Transverse colon (tissue), 4 donors: Measurements from ENCODE around the gene VEPH1. TPM values are rescaled to one million over a fixed set of nuclear protein-coding genes. Genes with fewer than 3 reads are reported as not detected.

Source experiments
- DNase-seq: peaks from one replicate; pipeline ENCODE4 v3.0.0-alpha.2; 2019
- H3K27ac ChIP-seq, 4 donors: fragments of 200-600 bp; sonication (generic); 2 replicates each; pipeline ENCODE4 v1.5.1; 2016 to 2018; ENCODE audit warnings: inconsistent platforms in 4 of 4
- H3K27me3 ChIP-seq: fragments of 200-600 bp; sonication (generic); 2 replicates; pipeline ENCODE4 v1.5.1; 2017; ENCODE audit warnings: inconsistent platforms
- H3K36me3 ChIP-seq, 4 donors: fragments of 200-600 bp; sonication (generic); 2 replicates each; pipeline ENCODE4 v1.5.1; 2017 to 2019; ENCODE audit warnings: inconsistent platforms in 4 of 4
- H3K4me1 ChIP-seq, 4 donors: fragments of 200-600 bp; sonication (generic); 2 replicates each; pipeline ENCODE4 v1.5.1; 2017 to 2020; ENCODE audit warnings: inconsistent platforms in 4 of 4
- H3K4me3 ChIP-seq, 4 donors: fragments of 200-600 bp; sonication (generic); 1 replicate in 1 of 4; 2 replicates in 3 of 4; pipeline versions ENCODE4 v1.5.1 to v1.6.1; 2017 to 2019; ENCODE audit warnings: inconsistent platforms in 4 of 4
- H3K9me3 ChIP-seq, 2 donors: fragments of 200-600 bp; sonication (generic); 2 replicates each; pipeline ENCODE4 v1.5.1; 2017 to 2019; ENCODE audit warnings: inconsistent platforms in 2 of 2
- EP300 ChIP-seq: sonication (generic); formaldehyde crosslinking; IDR thresholded peaks from one replicate; pipeline ENCODE4 v1.6.1; 2017; ENCODE audit warnings: antibody characterized with exemption, low read depth
- POLR2A ChIP-seq: fragments of 450-650 bp; IDR thresholded peaks from one replicate; pipeline ENCODE4 v1.6.1; 2016; ENCODE audit warnings: antibody characterized with exemption, mild to moderate bottlenecking, moderate library complexity
- POLR2AphosphoS5 ChIP-seq, 3 donors: sonication (generic); formaldehyde crosslinking; IDR thresholded peaks; one replicate each; pipeline ENCODE4 v1.6.1; 2016; ENCODE audit warnings: antibody characterized with exemption in 3 of 3
- WGBS, 2 donors: methylation state at CpG; one replicate each; pipeline ENCODE4 v1.1.5; 2018; ENCODE audit warnings: low coverage in 1 of 2; 5-methylcytosine and 5-hydroxymethylcytosine counted together
- in situ Hi-C, 4 donors: fragments of 200-750 bp; cut with MboI; loops; one replicate each; pipeline versions ENCODE4 v1.15.0 to v1.15.1; 2017; ENCODE audit warnings: low sequenced_read_pairs in 3 of 4, low pct_ligation_motif_present in 1 of 4, low pct_unique_long_range_greater_than_20kb in 1 of 4
- intact Hi-C: fragments of 100-400 bp; cut with DNase I; formaldehyde crosslinking; loops from one replicate; pipeline ENCODE4 v1.15.1; 2023; ENCODE audit warnings: low total_unique reads
- total RNA-seq, 4 donors: library from RNA; depleted of rRNA; stranded (reverse); fragments of >200 nt; gene quantifications; one replicate each; pipeline ENCODE4 v1.1.0, GENCODE V29; 2016
- TF ChIP-seq, protein P1 (sequence below), 5 experiments: fragments of 200-600 bp in 3 of 5; fragments of 450-650 bp in 2 of 5; sonication (generic) in 3 of 5; IDR thresholded peaks; 1 replicate in 2 of 5; 2 replicates in 3 of 5; pipeline ENCODE4 v1.5.1; 2016 to 2017; ENCODE audit warnings: antibody characterized with exemption in 5 of 5, inconsistent platforms in 3 of 5, mild to moderate bottlenecking in 2 of 5, moderate library complexity in 1 of 5

The VEPH1 gene
- total RNA-seq, 4 donors from 2014 or later: 0.20 to 4.1 (median 0.90) TPM

DNA sequence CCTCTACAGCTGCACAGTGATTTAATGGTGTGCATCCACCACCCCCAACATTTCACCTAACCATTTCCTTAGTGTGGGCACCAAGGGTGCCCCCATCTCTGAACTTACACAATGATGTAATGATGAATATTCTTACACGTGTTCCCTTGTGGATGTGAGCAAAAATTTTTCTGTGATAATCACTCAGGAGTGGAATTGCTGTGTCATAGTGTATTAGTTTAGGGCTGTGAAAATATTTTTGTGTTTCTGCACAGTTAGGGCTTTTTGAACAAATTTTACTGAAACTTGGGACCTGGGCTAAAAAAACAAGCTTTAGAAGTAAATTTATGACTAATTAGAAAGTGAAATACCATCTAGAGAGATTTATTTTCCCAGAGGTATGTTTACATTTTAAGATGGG lies 208.7 kb downstream of the VEPH1 start:
- H3K4me1 ChIP-seq: no peaks in the 10 kb centered on the region
- 39% methylated on average over 1 of the region's 1 CpG; no CpG with 5 or more reads in 1 of the 2 donors for WGBS, 2 donors
- DNase-seq: no peak
- H3K4me3 ChIP-seq: no peak overlapping the region
- H3K9me3 ChIP-seq: no peaks in the 10 kb centered on the region
- no peaks in the 10 kb centered on the region for H3K27me3 ChIP-seq
- H3K36me3 ChIP-seq: no peaks in the 10 kb centered on the region
- TF ChIP-seq EP300 (no peak), POLR2A (no peak), POLR2AphosphoS5 (IDR thresholded peaks at IDR 0.05) (no peak)
- TF ChIP-seq, protein P1, sequence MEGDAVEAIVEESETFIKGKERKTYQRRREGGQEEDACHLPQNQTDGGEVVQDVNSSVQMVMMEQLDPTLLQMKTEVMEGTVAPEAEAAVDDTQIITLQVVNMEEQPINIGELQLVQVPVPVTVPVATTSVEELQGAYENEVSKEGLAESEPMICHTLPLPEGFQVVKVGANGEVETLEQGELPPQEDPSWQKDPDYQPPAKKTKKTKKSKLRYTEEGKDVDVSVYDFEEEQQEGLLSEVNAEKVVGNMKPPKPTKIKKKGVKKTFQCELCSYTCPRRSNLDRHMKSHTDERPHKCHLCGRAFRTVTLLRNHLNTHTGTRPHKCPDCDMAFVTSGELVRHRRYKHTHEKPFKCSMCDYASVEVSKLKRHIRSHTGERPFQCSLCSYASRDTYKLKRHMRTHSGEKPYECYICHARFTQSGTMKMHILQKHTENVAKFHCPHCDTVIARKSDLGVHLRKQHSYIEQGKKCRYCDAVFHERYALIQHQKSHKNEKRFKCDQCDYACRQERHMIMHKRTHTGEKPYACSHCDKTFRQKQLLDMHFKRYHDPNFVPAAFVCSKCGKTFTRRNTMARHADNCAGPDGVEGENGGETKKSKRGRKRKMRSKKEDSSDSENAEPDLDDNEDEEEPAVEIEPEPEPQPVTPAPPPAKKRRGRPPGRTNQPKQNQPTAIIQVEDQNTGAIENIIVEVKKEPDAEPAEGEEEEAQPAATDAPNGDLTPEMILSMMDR (IDR thresholded peaks at IDR 0.05): no peak
- in situ Hi-C loops (no loop called here), intact Hi-C loops (no loop called here)
- no peak overlapping the region for H3K27ac ChIP-seq

DNA sequence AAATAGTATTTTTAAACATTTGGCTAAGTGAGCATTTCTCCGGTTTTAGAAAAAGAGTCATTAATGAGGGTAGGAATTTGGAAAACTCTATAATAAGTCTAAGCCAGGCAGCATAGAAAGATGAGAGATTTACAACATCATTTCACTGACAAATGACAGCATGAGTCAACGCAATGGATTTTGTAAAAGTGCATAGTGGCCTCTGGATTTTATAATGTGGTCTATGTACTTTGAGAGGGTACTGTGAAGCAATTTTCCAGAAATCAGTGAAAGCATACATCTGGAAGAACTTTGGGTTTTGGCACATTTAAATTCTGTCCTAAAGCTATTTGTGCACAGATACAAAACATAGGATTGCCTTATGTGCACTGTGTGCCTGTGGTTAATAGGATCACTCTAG lies 212.4 kb downstream of the VEPH1 start:
- in situ Hi-C loops (no loop called here), intact Hi-C loops (no loop called here)
- WGBS, 2 donors: 35 to 69% methylated on average over 2 of the region's 2 CpGs
- Histone ChIP-seq H3K36me3 (no peaks in the 10 kb centered on the region), H3K27ac (no peak overlapping the region), H3K9me3 (no peaks in the 10 kb centered on the region), H3K27me3 (no peaks in the 10 kb centered on the region), H3K4me1 (no peaks in the 10 kb centered on the region), H3K4me3 (no peak overlapping the region)
- TF ChIP-seq EP300 (no peak), POLR2A (no peak), POLR2AphosphoS5 (IDR thresholded peaks at IDR 0.05) (no peak)
- TF ChIP-seq, protein P1 (IDR thresholded peaks at IDR 0.05): no peak
- no peak for DNase-seq

DNA sequence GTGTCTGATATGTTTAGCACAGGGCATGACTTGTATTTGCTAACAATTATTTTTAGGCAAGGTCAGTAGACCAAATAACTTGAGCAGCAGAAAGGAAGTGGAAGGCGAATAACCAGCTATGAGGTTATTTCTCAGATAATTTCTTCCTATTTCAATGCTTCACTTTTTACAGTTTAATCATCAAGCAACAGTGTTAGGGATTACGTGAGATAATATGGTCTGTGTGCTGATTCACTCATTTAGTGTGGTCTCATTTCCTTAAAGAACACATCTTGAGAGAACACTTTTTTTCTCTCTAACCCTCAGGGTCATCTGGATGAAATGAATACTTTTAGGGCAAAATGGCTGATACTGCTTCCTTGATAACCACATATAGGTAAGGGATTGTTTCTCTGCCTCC lies 217.2 kb downstream of the VEPH1 start:
- WGBS, 2 donors: 65 to 85% methylated on average over 2 of the region's 2 CpGs
- H3K27ac ChIP-seq: no peak overlapping the region
- no peaks in the 10 kb centered on the region for H3K27me3 ChIP-seq
- in situ Hi-C loops (no loop called here), intact Hi-C loops (no loop called here)
- no peaks in the 10 kb centered on the region for H3K9me3 ChIP-seq
- no peak overlapping the region for H3K4me3 ChIP-seq
- H3K4me1 ChIP-seq: no peaks in the 10 kb centered on the region
- H3K36me3 ChIP-seq: no peaks in the 10 kb centered on the region
- DNase-seq: no peak
- TF ChIP-seq POLR2A (no peak), EP300 (no peak), POLR2AphosphoS5 (IDR thresholded peaks at IDR 0.05) (no peak)
- TF ChIP-seq, protein P1 (IDR thresholded peaks at IDR 0.05): no peak

DNA sequence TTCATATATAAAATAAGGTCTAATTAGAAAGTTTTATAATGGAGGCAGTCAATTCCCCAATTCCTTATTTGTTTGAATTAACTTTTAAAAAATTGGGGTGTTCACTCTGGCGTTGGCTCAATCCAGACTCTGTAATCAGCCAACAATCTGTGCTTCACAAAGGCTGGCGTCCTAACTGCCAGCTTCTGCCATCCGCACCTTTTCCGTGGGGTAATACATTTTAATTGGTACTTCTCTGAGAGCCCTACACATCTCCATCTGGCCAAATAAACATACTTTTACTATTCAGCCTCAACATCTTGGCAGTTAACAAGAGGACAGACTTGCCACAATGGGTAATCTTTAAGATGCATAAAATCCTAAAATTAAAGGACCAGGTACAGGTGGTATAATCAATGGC lies 218.1 kb downstream of the VEPH1 start:
- intact Hi-C loops (no loop called here), in situ Hi-C loops (no loop called here)
- Histone ChIP-seq H3K27ac (no peak overlapping the region), H3K9me3 (no peaks in the 10 kb centered on the region), H3K4me1 (no peaks in the 10 kb centered on the region), H3K4me3 (no peak overlapping the region), H3K27me3 (no peaks in the 10 kb centered on the region), H3K36me3 (no peaks in the 10 kb centered on the region)
- 76 to 81% methylated on average over 4 of the region's 4 CpGs for WGBS, 2 donors
- TF ChIP-seq, protein P1 (IDR thresholded peaks at IDR 0.05): no peak
- no peak for TF ChIP-seq POLR2A
- TF ChIP-seq EP300: no peak
- DNase-seq: no peak
